K562 (cell line): ENCODE data around the gene ST3GAL3. TPM values are rescaled to one million over a fixed set of nuclear protein-coding genes. Genes with fewer than 3 reads are reported as not detected.

Experiments
- ATAC-seq: fragments of 200-7000 bp; cut with Tn5 transposase; 3 replicates; pipeline ENCODE4 v1.9.1; 2020; ENCODE audit warnings: moderate library complexity
- BruUV-seq: library from RNA; stranded (reverse); fragments of 400-500 nt; replicated peaks from 2 replicates; lab custom pipeline; 2021; lab: Mats Ljungman, UMichigan
- CTCF ChIA-PET: fragments of 300-600 bp; formaldehyde crosslinking; extraction: SDS; loops from one replicate; lab custom pipeline; 2021; ENCODE audit warnings: low intra/inter-chr PET ratio; lab: Yijun Ruan, JAX
- POLR2A ChIA-PET: fragments of 300-600, 350-650 bp; sonication (Branson Sonifier 250); formaldehyde crosslinking; extraction: SDS; loops from one replicate; lab custom pipeline; 2021; ENCODE audit warnings: antibody characterized with exemption, inconsistent platforms; lab: Yijun Ruan, JAX
- DNase-seq, 4 experiments: peaks; one replicate each; pipeline versions ENCODE4 v3.0.0 to v3.0.0-alpha.2; 2011 to 2018; ENCODE audit warnings: low spot score in 3 of 4, mixed read lengths in 3 of 4; ENCODE audit errors: extremely low read depth in 1 of 4
- FAIRE-seq: peaks from 2 replicates; lab custom pipeline; 2011; peaks lifted over from hg19 to GRCh38; lab: Jason Lieb, UNC
- H2AFZ ChIP-seq: 2 replicates; pipeline ENCODE4 v1.6.0; 2011; ENCODE audit warnings: low read depth, low read length, control low read depth, inconsistent platforms
- H3K27ac ChIP-seq: fragments of 200-600 bp; 3 replicates; pipeline ENCODE4 v1.8.0; 2011; ENCODE audit warnings: low read depth, mild to moderate bottlenecking, control low read depth, inconsistent platforms, low read length, moderate library complexity, mixed read lengths; ENCODE audit errors: extremely low read depth
- H3K27me3 ChIP-seq, 2 experiments: fragments of 300-600 bp in 1 of 2; 2 replicates in 1 of 2; 3 replicates in 1 of 2; pipeline versions ENCODE4 v1.6.0 to v1.8.0; 2011; ENCODE audit warnings: inconsistent platforms in 2 of 2, low read length in 2 of 2, mild to moderate bottlenecking in 1 of 2, mixed read lengths in 1 of 2, moderate library complexity in 1 of 2; ENCODE audit not compliant: control insufficient read depth in 2 of 2, insufficient read depth in 2 of 2
- H3K36me3 ChIP-seq: fragments of 300-600 bp; 3 replicates; pipeline ENCODE4 v1.8.0; 2011; ENCODE audit warnings: mild to moderate bottlenecking, low read length, inconsistent platforms; ENCODE audit not compliant: control insufficient read depth, insufficient read depth
- H3K4me1 ChIP-seq, 2 experiments: fragments of 200-600 bp in 1 of 2; replicated peaks in 1 of 2; 2 replicates in 1 of 2; 3 replicates in 1 of 2; pipeline versions ENCODE4 v1.5.1 to v1.8.0; 2011; ENCODE audit warnings: inconsistent platforms in 2 of 2, low read length in 2 of 2, mild to moderate bottlenecking in 1 of 2, mixed read lengths in 1 of 2, moderate library complexity in 1 of 2; ENCODE audit not compliant: control insufficient read depth in 2 of 2, insufficient read depth in 2 of 2
- H3K4me2 ChIP-seq: 2 replicates; pipeline ENCODE4 v1.6.1; 2011; ENCODE audit warnings: low read length, control low read depth, inconsistent platforms, mixed read lengths; ENCODE audit not compliant: insufficient read depth
- H3K4me3 ChIP-seq: fragments of 200-600 bp; sonication (generic), shearing (Covaris generic); 2 replicates; pipeline ENCODE4 v1.5.1; 2016; ENCODE audit warnings: control low read depth, inconsistent platforms
- H3K79me2 ChIP-seq: fragments of 200-600 bp; 3 replicates; pipeline ENCODE4 v1.8.0; 2011; ENCODE audit warnings: low read length, inconsistent platforms; ENCODE audit not compliant: control insufficient read depth, insufficient read depth
- H3K9ac ChIP-seq, 2 experiments: 2 replicates each; pipeline versions ENCODE4 v1.6.0 to v1.6.1; 2011; ENCODE audit warnings: low read depth in 2 of 2, low read length in 2 of 2, control low read depth in 1 of 2, inconsistent platforms in 1 of 2, mild to moderate bottlenecking in 1 of 2, mixed read lengths in 1 of 2; ENCODE audit not compliant: insufficient read depth in 1 of 2
- H3K9me1 ChIP-seq: one replicate; pipeline ENCODE4 v1.6.0; 2011; ENCODE audit warnings: inconsistent platforms, mild to moderate bottlenecking, low read length, moderate library complexity; ENCODE audit not compliant: control insufficient read depth, insufficient read depth
- H3K9me3 ChIP-seq: replicated peaks from 2 replicates; pipeline ENCODE4 v1.5.1; 2011; ENCODE audit warnings: low read depth, low read length, inconsistent platforms; ENCODE audit not compliant: control insufficient read depth, insufficient read depth
- H4K20me1 ChIP-seq: replicated peaks from 2 replicates; pipeline ENCODE4 v1.6.1; 2011; ENCODE audit warnings: low read length, inconsistent platforms, mixed read lengths; ENCODE audit not compliant: control insufficient read depth, insufficient read depth
- CCAR2 ChIP-seq: fragments of 200-400 bp; formaldehyde crosslinking; IDR thresholded peaks from 2 replicates; pipeline ENCODE4 v1.6.1; 2017; ENCODE audit warnings: mild to moderate bottlenecking, low read depth, low read length
- DACH1 ChIP-seq: fragments of 450-650 bp; IDR thresholded peaks from 2 replicates; pipeline ENCODE4 v1.6.1; 2018; ENCODE audit not compliant: partially characterized antibody
- DNMT1 ChIP-seq: fragments of 450-650 bp; IDR thresholded peaks from 2 replicates; pipeline ENCODE4 v1.6.1; 2016; ENCODE audit warnings: antibody characterized with exemption, mild to moderate bottlenecking
- EP400 ChIP-seq: fragments of 450-650 bp; IDR thresholded peaks from 2 replicates; pipeline ENCODE4 v1.6.1; 2017; ENCODE audit warnings: antibody characterized with exemption, mild to moderate bottlenecking, moderate library complexity
- KDM4B ChIP-seq, 2 experiments: fragments of 450-650 bp in 1 of 2; sonication (generic) in 1 of 2; IDR thresholded peaks; 2 replicates each; pipeline ENCODE4 v1.6.1; 2016 to 2017; ENCODE audit warnings: borderline replicate concordance in 2 of 2, antibody characterized with exemption in 1 of 2, low read depth in 1 of 2, mild to moderate bottlenecking in 1 of 2
- MBD2 ChIP-seq: sonication (generic); IDR thresholded peaks from 2 replicates; pipeline ENCODE4 v1.6.1; 2016; ENCODE audit warnings: low read depth, borderline replicate concordance
- NONO ChIP-seq, 2 experiments: fragments of 200-400 bp in 1 of 2; fragments of 450-650 bp in 1 of 2; formaldehyde crosslinking in 1 of 2; IDR thresholded peaks; 2 replicates each; pipeline ENCODE4 v1.6.1; 2017; ENCODE audit warnings: low read depth in 2 of 2, mild to moderate bottlenecking in 2 of 2, moderate library complexity in 2 of 2, low read length in 1 of 2
- OTX1 ChIP-seq: fragments of 450-650 bp; formaldehyde crosslinking; IDR thresholded peaks from 2 replicates; pipeline ENCODE4 v1.4.0; 2022; ENCODE audit warnings: mild to moderate bottlenecking
- POLR3A ChIP-seq: IDR thresholded peaks from 2 replicates; pipeline ENCODE4 v1.6.1; 2011; ENCODE audit warnings: borderline replicate concordance, mild to moderate bottlenecking, moderate library complexity; ENCODE audit not compliant: insufficient read length, insufficient read depth; ENCODE audit errors: extremely low read depth
- SAP30 ChIP-seq: fragments of 200-600 bp; sonication (generic); IDR thresholded peaks from 2 replicates; pipeline ENCODE4 v1.6.1; 2012; ENCODE audit warnings: borderline replicate concordance, low read depth, mild to moderate bottlenecking, moderate library complexity, low read length, control low read depth, inconsistent platforms; ENCODE audit not compliant: insufficient read depth, poor library complexity, severe bottlenecking
- WGBS: fragments of 100-300 bp; shearing (Covaris generic); methylation state at CpG from one replicate; pipeline ENCODE4 v1.1.6; 2016; ENCODE audit warnings: low coverage, mixed read lengths; ENCODE audit not compliant: insufficient coverage; ENCODE audit errors: missing lambda C conversion rate; 5-methylcytosine and 5-hydroxymethylcytosine counted together
- in situ Hi-C: fragments of 300-500 bp; cut with MboI; formaldehyde crosslinking; loops from 4 replicates; pipeline ENCODE4 v1.15.0; 2018; ENCODE audit warnings: inconsistent platforms, mixed read lengths
- intact Hi-C: fragments of 100-400 bp; cut with micrococcal nuclease; formaldehyde crosslinking; loops from 2 replicates; pipeline ENCODE4 v1.14.2; 2022
- polyA plus RNA-seq, 8 experiments: library from polyadenylated mRNA; depleted of rRNA in 4 of 8; stranded (reverse) in 5 of 8; unstranded in 3 of 8; fragments of >200 nt; fragmentation: Nextera tagmentation in 2 of 8; fragmentation: Illumina TruSeq in 1 of 8; extraction: Ambion mirVana in 2 of 8; extraction: Trizol in 1 of 8; gene quantifications; 2 replicates each; pipeline versions ENCODE4 v1.2.1 to v1.2.3, GENCODE V29; 2011 to 2014; ENCODE audit warnings: inconsistent platforms in 1 of 8, missing spikeins in 1 of 8
- total RNA-seq, 7 experiments: library from RNA; depleted of rRNA in 6 of 7; stranded (reverse); fragments of >200 nt in 6 of 7; fragmentation: Illumina TruSeq in 2 of 7; extraction: Trizol in 2 of 7; gene quantifications; 2 replicates each; pipeline versions ENCODE4 v1.2.1 to v1.2.3, GENCODE V29; 2011 to 2021; ENCODE audit warnings: low replicate concordance in 1 of 7
- TF ChIP-seq, protein P1 (sequence below): sonication (generic); formaldehyde crosslinking; IDR thresholded peaks from 2 replicates; pipeline ENCODE4 v1.8.0; 2023; ENCODE audit warnings: mild to moderate bottlenecking, missing genetic modification reagents
- TF ChIP-seq, protein P2 (sequence below), 2 experiments: fragments of 250-450 bp in 1 of 2; fragments of 450-650 bp in 1 of 2; sonication (Bioruptor Pico) in 1 of 2; IDR thresholded peaks; 2 replicates each; pipeline versions ENCODE4 v1.6.1 to v1.8.0; 2016 to 2021; ENCODE audit warnings: mild to moderate bottlenecking in 2 of 2, moderate library complexity in 2 of 2, missing compliant biosample characterization in 1 of 2, missing genetic modification characterization in 1 of 2
- TF ChIP-seq, protein P3 (sequence below): fragments of 450-650 bp; formaldehyde crosslinking; conservative IDR thresholded peaks from 2 replicates; pipeline ENCODE4 v1.4.0; 2022; ENCODE audit warnings: mild to moderate bottlenecking, missing genetic modification characterization
- TF ChIP-seq, protein P4 (sequence below): fragments of 200-800 bp; sonication (Bioruptor generic); IDR thresholded peaks from 2 replicates; pipeline ENCODE4 v1.6.1; 2017; ENCODE audit warnings: missing genetic modification characterization, missing compliant biosample characterization

Gene ST3GAL3
- total and polyA plus RNA-seq, 9 of the 15 experiments (the other 6 are each of a cell fraction or from before 2014, with no cell fraction given): 1.2 to 18.9 (median 11.0) TPM

DNA sequence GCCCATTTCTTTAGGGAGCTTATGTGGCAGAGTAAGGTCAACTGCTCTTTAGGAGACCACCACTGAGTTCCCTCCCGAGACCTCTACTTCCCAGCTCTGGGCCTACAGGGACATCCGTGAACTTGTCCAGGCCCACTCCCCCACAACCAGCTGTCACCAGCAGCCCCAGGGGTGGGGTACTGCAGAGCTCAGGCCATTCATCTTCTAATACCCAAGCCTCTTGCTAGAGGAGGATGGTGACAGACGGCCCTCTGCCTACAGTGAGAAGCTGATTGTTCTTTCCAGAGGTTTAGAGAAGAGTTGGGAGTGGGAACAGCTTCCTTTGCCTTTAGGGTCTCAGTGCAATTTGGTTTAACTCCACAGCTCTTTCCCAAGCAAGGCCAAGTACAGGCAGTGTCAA is 193.1 kb downstream of the ST3GAL3 start:
- BruUV-seq: no TSS peak

More for the DNA sequence above, 193.1 kb downstream of the ST3GAL3 start:
- DNase-seq (no peak), FAIRE-seq (no peak), ATAC-seq (no peak)
- no peaks in the 10 kb centered on the region for H3K27me3 ChIP-seq
- no peak for TF ChIP-seq SAP30
- TF ChIP-seq, protein P1, sequence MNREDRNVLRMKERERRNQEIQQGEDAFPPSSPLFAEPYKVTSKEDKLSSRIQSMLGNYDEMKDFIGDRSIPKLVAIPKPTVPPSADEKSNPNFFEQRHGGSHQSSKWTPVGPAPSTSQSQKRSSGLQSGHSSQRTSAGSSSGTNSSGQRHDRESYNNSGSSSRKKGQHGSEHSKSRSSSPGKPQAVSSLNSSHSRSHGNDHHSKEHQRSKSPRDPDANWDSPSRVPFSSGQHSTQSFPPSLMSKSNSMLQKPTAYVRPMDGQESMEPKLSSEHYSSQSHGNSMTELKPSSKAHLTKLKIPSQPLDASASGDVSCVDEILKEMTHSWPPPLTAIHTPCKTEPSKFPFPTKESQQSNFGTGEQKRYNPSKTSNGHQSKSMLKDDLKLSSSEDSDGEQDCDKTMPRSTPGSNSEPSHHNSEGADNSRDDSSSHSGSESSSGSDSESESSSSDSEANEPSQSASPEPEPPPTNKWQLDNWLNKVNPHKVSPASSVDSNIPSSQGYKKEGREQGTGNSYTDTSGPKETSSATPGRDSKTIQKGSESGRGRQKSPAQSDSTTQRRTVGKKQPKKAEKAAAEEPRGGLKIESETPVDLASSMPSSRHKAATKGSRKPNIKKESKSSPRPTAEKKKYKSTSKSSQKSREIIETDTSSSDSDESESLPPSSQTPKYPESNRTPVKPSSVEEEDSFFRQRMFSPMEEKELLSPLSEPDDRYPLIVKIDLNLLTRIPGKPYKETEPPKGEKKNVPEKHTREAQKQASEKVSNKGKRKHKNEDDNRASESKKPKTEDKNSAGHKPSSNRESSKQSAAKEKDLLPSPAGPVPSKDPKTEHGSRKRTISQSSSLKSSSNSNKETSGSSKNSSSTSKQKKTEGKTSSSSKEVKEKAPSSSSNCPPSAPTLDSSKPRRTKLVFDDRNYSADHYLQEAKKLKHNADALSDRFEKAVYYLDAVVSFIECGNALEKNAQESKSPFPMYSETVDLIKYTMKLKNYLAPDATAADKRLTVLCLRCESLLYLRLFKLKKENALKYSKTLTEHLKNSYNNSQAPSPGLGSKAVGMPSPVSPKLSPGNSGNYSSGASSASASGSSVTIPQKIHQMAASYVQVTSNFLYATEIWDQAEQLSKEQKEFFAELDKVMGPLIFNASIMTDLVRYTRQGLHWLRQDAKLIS (CRISPR knock-in tag): no peak
- TF ChIP-seq KDM4B (IDR thresholded peaks at IDR 0.05; ENCODE audit: borderline replicate concordance in 2 of 2, low read depth in 1 of 2): no peak
- TF ChIP-seq MBD2: no peak
- no peak for TF ChIP-seq EP400
- no peak for TF ChIP-seq OTX1 (CRISPR knock-in tag)
- TF ChIP-seq CCAR2: no peak
- TF ChIP-seq, protein P2, sequence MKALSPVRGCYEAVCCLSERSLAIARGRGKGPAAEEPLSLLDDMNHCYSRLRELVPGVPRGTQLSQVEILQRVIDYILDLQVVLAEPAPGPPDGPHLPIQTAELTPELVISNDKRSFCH (CRISPR knock-in tag; IDR thresholded peaks at IDR 0.05): no peak
- TF ChIP-seq, protein P2 (tag; IDR thresholded peaks at IDR 0.05): no peak
- TF ChIP-seq, protein P3, sequence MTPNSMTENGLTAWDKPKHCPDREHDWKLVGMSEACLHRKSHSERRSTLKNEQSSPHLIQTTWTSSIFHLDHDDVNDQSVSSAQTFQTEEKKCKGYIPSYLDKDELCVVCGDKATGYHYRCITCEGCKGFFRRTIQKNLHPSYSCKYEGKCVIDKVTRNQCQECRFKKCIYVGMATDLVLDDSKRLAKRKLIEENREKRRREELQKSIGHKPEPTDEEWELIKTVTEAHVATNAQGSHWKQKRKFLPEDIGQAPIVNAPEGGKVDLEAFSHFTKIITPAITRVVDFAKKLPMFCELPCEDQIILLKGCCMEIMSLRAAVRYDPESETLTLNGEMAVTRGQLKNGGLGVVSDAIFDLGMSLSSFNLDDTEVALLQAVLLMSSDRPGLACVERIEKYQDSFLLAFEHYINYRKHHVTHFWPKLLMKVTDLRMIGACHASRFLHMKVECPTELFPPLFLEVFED (CRISPR knock-in tag): no peak
- no peak for TF ChIP-seq DNMT1
- TF ChIP-seq NONO (IDR thresholded peaks at IDR 0.05; ENCODE audit: low read depth in 2 of 2, low read length in 1 of 2): no peak
- no peak for TF ChIP-seq POLR3A
- TF ChIP-seq, protein P4, sequence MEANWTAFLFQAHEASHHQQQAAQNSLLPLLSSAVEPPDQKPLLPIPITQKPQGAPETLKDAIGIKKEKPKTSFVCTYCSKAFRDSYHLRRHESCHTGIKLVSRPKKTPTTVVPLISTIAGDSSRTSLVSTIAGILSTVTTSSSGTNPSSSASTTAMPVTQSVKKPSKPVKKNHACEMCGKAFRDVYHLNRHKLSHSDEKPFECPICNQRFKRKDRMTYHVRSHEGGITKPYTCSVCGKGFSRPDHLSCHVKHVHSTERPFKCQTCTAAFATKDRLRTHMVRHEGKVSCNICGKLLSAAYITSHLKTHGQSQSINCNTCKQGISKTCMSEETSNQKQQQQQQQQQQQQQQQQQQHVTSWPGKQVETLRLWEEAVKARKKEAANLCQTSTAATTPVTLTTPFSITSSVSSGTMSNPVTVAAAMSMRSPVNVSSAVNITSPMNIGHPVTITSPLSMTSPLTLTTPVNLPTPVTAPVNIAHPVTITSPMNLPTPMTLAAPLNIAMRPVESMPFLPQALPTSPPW (CRISPR knock-in tag): no peak
- no peak for TF ChIP-seq DACH1
- no peak overlapping the region for H3K27ac ChIP-seq
- H3K4me2 ChIP-seq: no peak overlapping the region
- ChIA-PET CTCF (no interaction called here), POLR2A (interaction anchor here (0.6 to 1.1 kb wide), 2 partner anchors 11 to 30 kb away, joined by 3 to 6 read pairs; no protein-coding TSS in a partner anchor)
- WGBS: 50% methylated on average over 3 of the region's 3 CpGs
- no peaks in the 10 kb centered on the region for H4K20me1 ChIP-seq
- peaks cover 3 to 20% of the 10 kb centered on the region in 2 experiments; a peak in 3 of 5 replicates for H3K4me1 ChIP-seq
- H3K9me3 ChIP-seq: no peaks in the 10 kb centered on the region
- H2AFZ ChIP-seq: no peak overlapping the region
- no peak overlapping the region for H3K9ac ChIP-seq
- in situ Hi-C loops: no loop called here
- intact Hi-C loops: no loop called here
- H3K4me3 ChIP-seq: no peak overlapping the region
- peaks cover 3% of the 10 kb centered on the region for H3K9me1 ChIP-seq
- H3K79me2 ChIP-seq: no peaks in the 10 kb centered on the region
- H3K36me3 ChIP-seq: peaks cover 12% of the 10 kb centered on the region; the same call in 2 of the 3 replicates
